ENCODE data around the gene TMEM37. TPM values are rescaled to one million over a fixed set of nuclear protein-coding genes. Genes with fewer than 3 reads are reported as not detected.
A peak's percentile ranks its signal among the peaks of the same experiment; 100 is the strongest.

The TMEM37 gene
- total RNA-seq, 1 experiment from 2014 or later: 4.2 TPM

GRCh38 chr2:119478978-119479295, 47.3 kb downstream of the TMEM37 start:
- Histone ChIP-seq H3K14ac (ENCODE audit: insufficient read depth, low read length) (no peak overlapping the region), H2AK5ac (ENCODE audit: insufficient read length, low read length) (no peak overlapping the region), H4K8ac (replicated peaks; ENCODE audit: insufficient read length, low read depth, low read length) (no peak overlapping the region), H3T11ph (ENCODE audit: low read length) (no peak overlapping the region), H3K4ac (ENCODE audit: low read depth, low read length) (no peak overlapping the region), H3K4me1 (ENCODE audit: insufficient read depth, low read length) (no peaks in the 10 kb centered on the region), H2BK20ac (ENCODE audit: low read depth, low read length, poor library complexity, severe bottlenecking) (no peak overlapping the region), H2BK120ac (ENCODE audit: low read depth, low read length, poor library complexity, severe bottlenecking) (no peak overlapping the region), H3K27ac (ENCODE audit: insufficient read length, low read depth, low read length) (no peak overlapping the region), H4K20me1 (ENCODE audit: control insufficient read depth, insufficient read depth, insufficient read length) (no peaks in the 10 kb centered on the region), H2BK15ac (ENCODE audit: low read depth, low read length) (no peak overlapping the region), H4K91ac (ENCODE audit: insufficient read length, low read depth, low read length) (no peak overlapping the region), H2BK12ac (ENCODE audit: insufficient read length, low read depth, low read length) (no peak overlapping the region), H4K5ac (ENCODE audit: insufficient read length, low read depth, low read length) (no peak overlapping the region), H3K18ac (ENCODE audit: insufficient read length, low read depth, low read length) (no peak overlapping the region), H3K9me3 (ENCODE audit: control insufficient read depth, low read depth, low read length) (no peaks in the 10 kb centered on the region), H3K79me1 (ENCODE audit: insufficient read depth, low read depth, low read length, poor library complexity, severe bottlenecking) (no peaks in the 10 kb centered on the region), H3K23ac (ENCODE audit: insufficient read length, low read depth, low read length) (no peak overlapping the region), H3K56ac (ENCODE audit: insufficient read length, low read depth, low read length) (no peak overlapping the region), H3K79me2 (ENCODE audit: insufficient read depth, low read length) (no peaks in the 10 kb centered on the region), H2AFZ (ENCODE audit: low read length) (no peak overlapping the region), H3K27me3 (ENCODE audit: insufficient read depth, low read length) (no peaks in the 10 kb centered on the region), H3K23me2 (ENCODE audit: insufficient read length, low read depth, low read length, poor library complexity, severe bottlenecking) (no peaks in the 10 kb centered on the region), H3K9ac (ENCODE audit: extremely low read depth, insufficient read length, low read length) (no peak overlapping the region), H2BK5ac (ENCODE audit: insufficient read length, low read length) (no peak overlapping the region), H3K4me2 (ENCODE audit: insufficient read depth, insufficient read length, low read length) (no peak overlapping the region)
- TF ChIP-seq CTCF (conservative IDR thresholded peaks at IDR 0.05): no peak
- Mint-ChIP-seq H3K9me3 (no peaks in the 10 kb centered on the region; a peak in 1 of 5 replicates), H3K4me1 (peaks cover 9 to 38% of the 10 kb centered on the region in 2 experiments), H3K36me3 (ENCODE audit: insufficient read depth in 1 of 3, low read depth in 3 of 3) (no peaks in the 10 kb centered on the region), H3K27ac (no peak overlapping the region), H3K27me3 (ENCODE audit: low read depth) (peaks cover 6% of the 10 kb centered on the region), H3K4me3 (no peak overlapping the region)
- WGBS (ENCODE audit: extremely low coverage, insufficient read length, low lambda C conversion rate): no CpG with 5 or more reads among the region's 3 CpGs
- peak; percentile 2 for DNase-seq
